H1 (cell line): ENCODE data around the gene GLTP. TPM values are rescaled to one million over a fixed set of nuclear protein-coding genes. Genes with fewer than 3 reads are reported as not detected.

ENCODE experiments used
- CTCF ChIA-PET: fragments of 300-600 bp; sonication (Branson Sonifier 250); formaldehyde crosslinking; loops from one replicate; lab custom pipeline; 2021; ENCODE audit not compliant: partially characterized antibody; lab: Charles Lee
- POLR2A ChIA-PET: fragments of 300-600 bp; sonication (Branson Sonifier 250); formaldehyde crosslinking; loops from one replicate; lab custom pipeline; 2021; ENCODE audit warnings: inconsistent platforms; ENCODE audit not compliant: partially characterized antibody; lab: Charles Lee
- DNase-seq, 2 experiments: peaks; one replicate each; pipeline versions ENCODE4 v3.0.0 to v3.0.0-alpha.2; 2010 to 2022; ENCODE audit warnings: low spot score in 2 of 2, low read depth in 1 of 2, mixed read lengths in 1 of 2
- FAIRE-seq: peaks from 2 replicates; lab custom pipeline; 2011; peaks lifted over from hg19 to GRCh38; lab: Jason Lieb, UNC
- H2AFZ ChIP-seq: 2 replicates; pipeline ENCODE4 v1.8.1; 2012; ENCODE audit warnings: low read length, inconsistent platforms
- H2AK5ac ChIP-seq: 2 replicates; pipeline ENCODE4 v1.6.1; 2013; ENCODE audit warnings: low read depth, low read length
- H2BK120ac ChIP-seq: replicated peaks from 2 replicates; pipeline ENCODE3; 2013; ENCODE audit warnings: low read depth, low read length, inconsistent platforms
- H2BK12ac ChIP-seq: 2 replicates; pipeline ENCODE4 v1.6.1; 2013; ENCODE audit warnings: low read depth, low read length
- H2BK15ac ChIP-seq: 2 replicates; pipeline ENCODE4 v1.6.1; 2013; ENCODE audit warnings: low read length
- H2BK20ac ChIP-seq: 2 replicates; pipeline ENCODE4 v1.6.1; 2013; ENCODE audit warnings: low read length
- H2BK5ac ChIP-seq: 2 replicates; pipeline ENCODE4 v1.6.1; 2013; ENCODE audit warnings: low read depth, low read length
- H3K14ac ChIP-seq: 2 replicates; pipeline ENCODE4 v1.6.1; 2013; ENCODE audit warnings: inconsistent platforms; ENCODE audit not compliant: insufficient read length
- H3K18ac ChIP-seq: 2 replicates; pipeline ENCODE4 v1.6.1; 2013; ENCODE audit warnings: low read length; ENCODE audit errors: extremely low read depth
- H3K23ac ChIP-seq: 2 replicates; pipeline ENCODE4 v1.6.1; 2013; ENCODE audit warnings: inconsistent platforms; ENCODE audit not compliant: insufficient read length
- H3K23me2 ChIP-seq: 2 replicates; pipeline ENCODE4 v1.6.1; 2013; ENCODE audit warnings: low read depth, low read length
- H3K27ac ChIP-seq: 2 replicates; pipeline ENCODE4 v1.6.1; 2011; ENCODE audit warnings: low read depth, low read length, inconsistent platforms
- H3K27me3 ChIP-seq, 4 experiments: replicated peaks in 1 of 4; 1 replicate in 1 of 4; 2 replicates in 3 of 4; pipeline versions ENCODE4 v1.6.1 to v1.8.1; 2011 to 2013; ENCODE audit warnings: low read length in 3 of 4, mild to moderate bottlenecking in 3 of 4, inconsistent platforms in 2 of 4, mixed read lengths in 2 of 4, moderate library complexity in 1 of 4; ENCODE audit not compliant: control insufficient read depth in 3 of 4, insufficient read depth in 3 of 4; ENCODE audit errors: extremely low read depth in 1 of 4
- H3K36me3 ChIP-seq, 4 experiments: 2 replicates each; pipeline versions ENCODE4 v1.6.1 to v1.8.1; 2011 to 2013; ENCODE audit warnings: mild to moderate bottlenecking in 4 of 4, low read length in 3 of 4, moderate library complexity in 2 of 4, control low read depth in 1 of 4, inconsistent platforms in 1 of 4; ENCODE audit not compliant: insufficient read depth in 4 of 4, control insufficient read depth in 2 of 4
- H3K4ac ChIP-seq: replicated peaks from 2 replicates; pipeline ENCODE3; 2013; ENCODE audit warnings: low read length, low read depth, mixed read lengths, inconsistent platforms; ENCODE audit not compliant: insufficient read length
- H3K4me1 ChIP-seq, 4 experiments: replicated peaks in 1 of 4; 1 replicate in 1 of 4; 2 replicates in 3 of 4; pipeline versions ENCODE4 v1.6.1 to v1.8.1; 2011 to 2013; ENCODE audit warnings: low read length in 3 of 4, inconsistent platforms in 2 of 4, mixed read lengths in 1 of 4; ENCODE audit not compliant: insufficient read depth in 4 of 4, control insufficient read depth in 3 of 4
- H3K4me2 ChIP-seq, 2 experiments: 2 replicates each; pipeline versions ENCODE4 v1.6.1 to v1.8.1; 2011 to 2013; ENCODE audit warnings: low read depth in 2 of 2, low read length in 2 of 2, control low read depth in 1 of 2, inconsistent platforms in 1 of 2, mild to moderate bottlenecking in 1 of 2; ENCODE audit not compliant: insufficient read depth in 1 of 2
- H3K4me3 ChIP-seq, 4 experiments: fragments of 200-600, 300-600 bp in 1 of 4; sonication (generic), shearing (Covaris generic), sonication (Bioruptor Twin) in 1 of 4; 2 replicates each; pipeline versions ENCODE4 v1.5.1 to v1.8.1; 2011 to 2016; ENCODE audit warnings: low read length in 4 of 4, low read depth in 3 of 4, control low read depth in 2 of 4, inconsistent platforms in 2 of 4, mild to moderate bottlenecking in 2 of 4, mixed read lengths in 1 of 4, moderate library complexity in 1 of 4; ENCODE audit not compliant: insufficient read depth in 2 of 4; ENCODE audit errors: extremely low read depth in 1 of 4
- H3K56ac ChIP-seq: replicated peaks from 2 replicates; pipeline ENCODE3; 2013; ENCODE audit warnings: low read depth, mild to moderate bottlenecking, mixed read lengths, low read length, inconsistent platforms; ENCODE audit not compliant: insufficient read length
- H3K79me1 ChIP-seq: 2 replicates; pipeline ENCODE4 v1.6.1; 2013; ENCODE audit warnings: low read depth, low read length, control low read depth
- H3K79me2 ChIP-seq, 2 experiments: 2 replicates each; pipeline versions ENCODE4 v1.6.1 to v1.8.1; 2012 to 2013; ENCODE audit warnings: low read length in 2 of 2, mild to moderate bottlenecking in 2 of 2, inconsistent platforms in 1 of 2; ENCODE audit not compliant: insufficient read depth in 2 of 2, control insufficient read depth in 1 of 2
- H3K9ac ChIP-seq, 4 experiments: replicated peaks in 1 of 4; 1 replicate in 1 of 4; 2 replicates in 3 of 4; pipeline versions ENCODE4 v1.6.1 to v1.8.1; 2011 to 2013; ENCODE audit warnings: low read depth in 3 of 4, low read length in 3 of 4, control low read depth in 2 of 4, mild to moderate bottlenecking in 2 of 4, moderate library complexity in 2 of 4, inconsistent platforms in 1 of 4; ENCODE audit errors: extremely low read depth in 1 of 4
- H3K9me3 ChIP-seq, 2 experiments: 2 replicates each; pipeline versions ENCODE4 v1.6.1 to v1.8.1; 2012 to 2013; ENCODE audit warnings: mild to moderate bottlenecking in 2 of 2, moderate library complexity in 2 of 2, control low read depth in 1 of 2, inconsistent platforms in 1 of 2, low read depth in 1 of 2, low read length in 1 of 2, mixed read lengths in 1 of 2; ENCODE audit not compliant: insufficient read depth in 2 of 2
- H4K20me1 ChIP-seq, 2 experiments: replicated peaks in 1 of 2; 2 replicates each; pipeline versions ENCODE3 to v1.8.1; 2011 to 2013; ENCODE audit warnings: inconsistent platforms in 2 of 2, low read length in 2 of 2, mild to moderate bottlenecking in 1 of 2; ENCODE audit not compliant: insufficient read depth in 2 of 2, control insufficient read depth in 1 of 2
- H4K5ac ChIP-seq: 2 replicates; pipeline ENCODE4 v1.6.1; 2013; ENCODE audit warnings: low read length, low read depth, mixed read lengths, inconsistent platforms; ENCODE audit not compliant: insufficient read length
- H4K8ac ChIP-seq: 2 replicates; pipeline ENCODE4 v1.8.0; 2013; ENCODE audit warnings: mild to moderate bottlenecking, moderate library complexity, low read length, inconsistent platforms; ENCODE audit not compliant: insufficient read depth; ENCODE audit errors: extremely low read depth
- H4K91ac ChIP-seq: replicated peaks from 2 replicates; pipeline ENCODE3; 2013; ENCODE audit warnings: low read length, mixed read lengths, inconsistent platforms; ENCODE audit not compliant: insufficient read length
- BCL11A ChIP-seq, 2 experiments: IDR thresholded peaks; one replicate each; pipeline ENCODE4 v1.6.1; 2011; ENCODE audit warnings: low read depth in 2 of 2, low read length in 2 of 2, mild to moderate bottlenecking in 2 of 2
- CEBPB ChIP-seq: IDR thresholded peaks from 2 replicates; pipeline ENCODE4 v1.6.1; 2012; ENCODE audit warnings: low read depth, low read length
- CREB1 ChIP-seq: IDR thresholded peaks from 2 replicates; pipeline ENCODE4 v1.6.1; 2012; ENCODE audit warnings: inconsistent platforms
- GABPA ChIP-seq: IDR thresholded peaks from 2 replicates; pipeline ENCODE4 v1.6.1; 2011; ENCODE audit warnings: mild to moderate bottlenecking, low read length, moderate library complexity, borderline replicate concordance; ENCODE audit not compliant: insufficient read depth
- GTF2F1 ChIP-seq: IDR thresholded peaks from 2 replicates; pipeline ENCODE4 v1.6.1; 2012; ENCODE audit warnings: low read depth, low read length, improper control_type of control experiment, borderline replicate concordance
- JUN ChIP-seq: IDR thresholded peaks from 2 replicates; pipeline ENCODE4 v1.6.1; 2011; ENCODE audit warnings: low read depth, mild to moderate bottlenecking, improper control_type of control experiment, low read length
- JUND ChIP-seq: IDR thresholded peaks from 2 replicates; pipeline ENCODE4 v1.6.1; 2011; ENCODE audit warnings: mild to moderate bottlenecking, improper control_type of control experiment, low read length
- NANOG ChIP-seq: IDR thresholded peaks from 2 replicates; pipeline ENCODE4 v1.6.1; 2011; ENCODE audit warnings: low read length, low read depth, mild to moderate bottlenecking, inconsistent platforms; ENCODE audit not compliant: insufficient read depth, poor library complexity, severe bottlenecking
- POLR2A ChIP-seq, 2 experiments: IDR thresholded peaks; 1 replicate in 1 of 2; 2 replicates in 1 of 2; pipeline ENCODE4 v1.6.1; 2011; ENCODE audit warnings: low read depth in 2 of 2, low read length in 2 of 2, mild to moderate bottlenecking in 2 of 2; ENCODE audit errors: control extremely low read depth in 1 of 2
- RAD21 ChIP-seq, 2 experiments: IDR thresholded peaks in 1 of 2; conservative IDR thresholded peaks in 1 of 2; 2 replicates each; pipeline ENCODE4 v1.6.1; 2011; ENCODE audit warnings: low read depth in 2 of 2, low read length in 2 of 2, improper control_type of control experiment in 1 of 2, inconsistent platforms in 1 of 2, mild to moderate bottlenecking in 1 of 2, moderate library complexity in 1 of 2
- RFX5 ChIP-seq: IDR thresholded peaks from 2 replicates; pipeline ENCODE4 v1.6.1; 2011; ENCODE audit warnings: low read depth, low read length, improper control_type of control experiment, borderline replicate concordance
- SIX5 ChIP-seq: IDR thresholded peaks from 2 replicates; pipeline ENCODE4 v1.6.1; 2011; ENCODE audit warnings: mild to moderate bottlenecking, low read depth, low read length
- WGBS, 2 experiments: shearing (Covaris generic) in 1 of 2; methylation state at CpG; one replicate each; pipeline versions ENCODE4 v1.1.6 to v1.1.7; 2013 to 2015; ENCODE audit warnings: low lambda C conversion rate in 2 of 2, mixed read lengths in 2 of 2, inconsistent platforms in 1 of 2, low coverage in 1 of 2, missing lambda C conversion rate in 1 of 2; ENCODE audit not compliant: insufficient replicate concordance in 2 of 2, insufficient coverage in 1 of 2, insufficient read length in 1 of 2; ENCODE audit errors: extremely low coverage in 1 of 2, missing lambda C conversion rate in 1 of 2; 5-methylcytosine and 5-hydroxymethylcytosine counted together
- polyA plus RNA-seq, 7 experiments: library from polyadenylated mRNA; depleted of rRNA in 3 of 7; stranded (reverse) in 5 of 7; unstranded in 2 of 7; fragments of >200 nt in 5 of 7; fragments of 200-250 nt in 2 of 7; gene quantifications; 1 replicate in 5 of 7; 2 replicates in 1 of 7; 4 replicates in 1 of 7; pipeline versions ENCODE4 v1.2.1 to v1.2.3, GENCODE V29; 2011 to 2013; ENCODE audit warnings: missing spikeins in 2 of 7, mixed read lengths in 2 of 7
- total RNA-seq: library from RNA; stranded (reverse); fragmentation: NEBNext Ultra II Directional; extraction: Animal tissue kit (Norgen Biotek cat#: 25700); gene quantifications from 2 replicates; pipeline ENCODE4 v1.2.1, GENCODE V29; 2021

GLTP gene
- total and polyA plus RNA-seq, 2 of the 8 experiments (the other 6 are each of a cell fraction or from before 2014, with no cell fraction given) = 9.8 to 26.1 TPM

DNA sequence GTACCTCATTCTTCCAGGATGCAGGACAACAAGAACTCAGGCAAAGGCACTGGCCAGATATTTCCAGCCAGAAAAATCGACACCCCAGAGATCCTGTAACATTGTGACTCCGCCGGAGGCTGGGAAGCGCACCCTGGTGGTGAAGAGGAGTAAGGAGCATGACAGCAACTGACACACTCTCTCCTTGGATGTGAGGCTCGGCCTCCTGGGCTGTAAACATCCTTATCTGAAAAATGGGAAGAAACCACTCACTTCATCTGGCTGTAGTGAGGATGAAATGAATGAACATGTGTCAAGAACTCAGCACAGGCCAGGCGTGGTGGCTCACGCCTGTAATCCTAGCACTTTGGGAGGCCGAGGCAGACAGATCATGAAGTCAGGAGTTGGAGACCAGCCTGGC, 47.3 kb upstream of the GLTP start:
- H2BK20ac ChIP-seq = no peak overlapping the region
- DNase-seq (peak in 1 of 2 experiments; percentile 62), FAIRE-seq (peak; percentile 81)
- no peak overlapping the region for H3K14ac ChIP-seq
- no peak overlapping the region for H4K91ac ChIP-seq
- no peak overlapping the region for H3K23ac ChIP-seq
- no peak overlapping the region for H3K4me3 ChIP-seq
- H3K56ac ChIP-seq = no peak overlapping the region
- no peaks in the 10 kb centered on the region for H4K20me1 ChIP-seq
- no peak overlapping the region for H4K8ac ChIP-seq
- H2BK12ac ChIP-seq = no peak overlapping the region
- H3K18ac ChIP-seq = no peak overlapping the region
- no peaks in the 10 kb centered on the region for H3K79me1 ChIP-seq
- CTCF ChIA-PET = interaction anchor here (0.6 to 10.4 kb wide), 29 partner anchors 9 to 123 kb away, joined by 3 to 114 read pairs (median 4); partner anchors contain the start of gene TCHP
- no peaks in the 10 kb centered on the region for H3K27me3 ChIP-seq
- no peaks in the 10 kb centered on the region for H3K79me2 ChIP-seq
- H2BK15ac ChIP-seq = no peak overlapping the region
- no peak overlapping the region for H2BK5ac ChIP-seq
- no peak overlapping the region for H4K5ac ChIP-seq
- H3K4me2 ChIP-seq = no peak overlapping the region
- 71% methylated on average over 8 of the region's 8 CpGs; no CpG with 5 or more reads in 1 of the 2 experiments for WGBS, 2 experiments
- H3K9ac ChIP-seq = no peak overlapping the region
- no peaks in the 10 kb centered on the region; a peak in 1 of 7 replicates for H3K4me1 ChIP-seq
- POLR2A ChIA-PET = interaction anchor here (0.6 kb wide), 1 partner anchor 68 kb away, joined by 3 read pairs; no protein-coding TSS in a partner anchor
- H3K9me3 ChIP-seq = no peaks in the 10 kb centered on the region
- H3K27ac ChIP-seq = no peak overlapping the region
- no peak overlapping the region for H3K4ac ChIP-seq
- peaks cover 2 to 6% (median 4%) of the 10 kb centered on the region in 4 experiments; a peak in 6 of 8 replicates for H3K36me3 ChIP-seq
- no peak overlapping the region for H2AFZ ChIP-seq
- H3K23me2 ChIP-seq = no peaks in the 10 kb centered on the region
- H2BK120ac ChIP-seq = no peak overlapping the region
- H2AK5ac ChIP-seq = no peak overlapping the region
- TF ChIP-seq RFX5 (no peak), CREB1 (0 out of 2 replicates have a peak, but pooled peaks have one; percentile 38), JUND (no peak), GTF2F1 (no peak), JUN (no peak), CEBPB (no peak), BCL11A (IDR thresholded peaks at IDR 0.05; ENCODE audit: low read depth in 2 of 2, low read length in 2 of 2) (no peak), SIX5 (no peak), POLR2A (IDR thresholded peaks at IDR 0.05; ENCODE audit: control extremely low read depth in 1 of 2, low read depth in 2 of 2, low read length in 2 of 2) (no peak), NANOG (no peak), GABPA (no peak), RAD21 (IDR thresholded peaks at IDR 0.05 in 1 of 2, conservative IDR thresholded peaks at IDR 0.05 in 1 of 2; ENCODE audit: low read depth in 2 of 2, low read length in 2 of 2) (peak; percentile 62 to 66)
